Muscle of arm (tissue), 12 donors: Measurements from ENCODE around the gene TBC1D17. TPM values are rescaled to one million over a fixed set of nuclear protein-coding genes. Genes with fewer than 3 reads are reported as not detected.
A peak's percentile ranks its signal among the peaks of the same experiment; 100 is the strongest.

ENCODE experiments used
- DNase-seq: peaks from one replicate; pipeline ENCODE4 v3.0.0-alpha.2; 2013
- polyA plus RNA-seq, 12 donors: library from polyadenylated mRNA; unstranded; fragments of 120-200 nt; gene quantifications; one replicate each; pipeline ENCODE4 v1.2.1, GENCODE V29; 2013; ENCODE audit not compliant: insufficient read length in 12 of 12

Gene TBC1D17
- polyA plus RNA-seq, 12 donors = 25.8 to 44.9 (median 32.5) TPM; not detected in 1

DNA sequence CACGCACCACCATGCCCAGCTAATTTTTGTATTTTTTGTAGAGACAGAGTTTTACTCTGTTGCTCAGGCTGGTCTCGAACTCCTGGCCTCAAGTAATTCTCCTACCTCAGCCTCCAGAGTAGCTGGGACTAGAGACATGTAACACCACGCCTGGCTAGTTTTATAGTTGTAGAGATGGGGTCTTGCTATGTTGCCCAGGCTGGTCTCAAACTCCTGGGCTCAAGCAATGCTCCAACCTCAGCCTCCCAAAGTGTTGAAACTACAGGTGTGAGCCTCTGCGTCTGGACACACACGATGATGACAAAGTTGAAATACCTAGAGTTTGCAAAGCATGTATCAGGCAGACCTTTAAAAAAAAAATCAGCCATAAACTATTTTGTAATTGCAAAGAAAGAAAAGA lies 31.1 kb upstream of the TBC1D17 start:
- DNase-seq = no peak

DNA sequence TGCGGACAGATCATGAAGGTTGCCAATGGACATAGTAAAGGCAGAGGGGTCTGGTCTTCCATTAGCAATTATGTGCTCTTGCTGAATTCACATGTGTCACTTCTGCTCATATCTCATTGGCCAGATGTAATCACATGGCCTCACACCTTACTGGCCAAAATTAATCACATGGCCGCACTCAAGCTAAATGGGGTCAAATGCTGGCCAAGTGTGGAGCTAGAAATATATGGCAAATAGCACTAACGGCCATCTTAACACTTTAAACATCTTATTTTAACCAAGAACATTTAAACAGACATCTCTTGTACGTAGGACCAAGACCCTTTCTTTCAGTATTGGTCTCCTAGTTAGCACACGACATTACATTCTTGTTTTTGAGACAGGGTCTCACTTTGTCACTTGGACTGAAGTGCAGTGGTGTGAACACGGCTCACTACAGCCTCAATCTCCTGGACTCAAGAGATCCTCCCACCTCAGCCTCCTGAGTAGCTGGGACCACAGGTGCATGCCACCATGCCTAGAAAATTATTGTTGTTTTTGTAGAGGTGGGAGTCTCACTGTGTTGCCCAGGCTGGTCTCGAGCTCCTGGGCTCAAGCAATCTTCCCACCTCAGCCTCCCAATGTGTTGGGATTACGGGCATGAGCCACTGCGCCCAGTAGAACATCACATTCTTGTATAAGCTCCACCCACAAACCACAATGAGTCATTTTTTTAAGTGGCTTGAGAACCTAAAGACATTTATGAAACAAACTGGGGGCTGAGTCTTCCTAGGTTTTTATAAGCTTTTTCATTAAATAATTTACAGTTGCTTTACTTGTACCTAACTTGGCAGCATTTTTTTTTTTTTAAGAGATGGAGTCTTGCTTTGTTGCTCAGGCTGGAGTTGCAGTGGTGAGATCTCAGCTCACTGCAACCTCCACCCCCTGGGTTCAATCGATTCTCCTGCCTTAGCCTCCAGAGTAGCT lies 29.5 kb upstream of the TBC1D17 start:
- no peak for DNase-seq

DNA sequence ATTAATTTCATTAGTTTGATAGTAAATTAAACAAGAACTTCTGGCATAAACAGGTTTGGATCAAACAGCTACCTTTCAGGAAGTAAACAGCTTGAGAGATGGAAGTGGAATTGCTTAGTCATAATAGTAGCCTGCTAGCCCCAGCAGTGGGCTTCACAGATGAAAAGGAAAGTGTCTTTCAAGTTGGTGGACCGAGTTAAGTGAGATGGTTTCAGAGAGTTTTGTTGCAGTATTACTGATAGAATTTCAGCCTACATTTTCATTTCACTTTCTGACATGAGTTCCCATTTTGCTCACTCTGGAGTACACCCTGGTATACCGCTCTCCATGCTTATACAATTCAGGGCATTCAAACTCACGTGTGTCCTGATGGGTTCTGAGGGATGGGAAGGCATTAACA lies 28.6 kb upstream of the TBC1D17 start:
- no peak for DNase-seq

DNA sequence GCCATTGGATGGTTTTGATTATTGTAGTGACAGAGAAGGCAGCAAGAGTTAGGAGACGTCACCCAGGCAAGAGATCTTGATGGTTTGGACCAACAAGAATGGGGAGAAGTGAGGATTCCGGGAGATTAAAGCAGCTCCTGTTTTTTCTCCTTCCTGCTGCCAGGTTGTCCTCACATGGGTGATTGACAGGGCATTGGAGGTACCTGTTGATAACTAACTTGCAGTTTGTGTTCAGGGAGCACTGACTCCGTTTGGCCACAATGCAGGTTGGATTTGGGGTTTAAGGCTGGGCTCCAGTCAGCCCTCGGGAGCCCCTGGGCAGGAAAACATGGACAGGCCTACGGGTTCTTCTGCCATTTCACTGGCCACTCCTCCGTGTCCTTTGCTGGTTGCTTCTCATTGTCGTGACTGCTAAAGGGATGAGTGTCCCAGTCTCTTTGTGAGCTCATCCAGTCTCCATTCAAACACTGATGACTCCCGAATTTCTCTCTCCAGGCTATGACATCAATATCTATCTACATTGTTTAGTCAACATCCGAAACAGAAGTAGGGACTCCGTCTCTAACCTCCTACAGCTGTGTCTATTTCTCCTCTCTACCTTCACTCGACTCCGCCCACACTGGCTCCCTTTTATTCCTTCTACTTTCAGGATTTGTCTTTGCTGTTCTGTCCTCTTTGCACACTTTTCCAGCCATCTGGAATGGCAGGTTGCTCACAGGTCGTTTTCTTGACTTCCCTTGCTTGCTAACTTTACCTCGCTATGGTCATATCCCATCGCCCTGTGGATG lies 27.9 kb upstream of the TBC1D17 start:
- no peak for DNase-seq

DNA sequence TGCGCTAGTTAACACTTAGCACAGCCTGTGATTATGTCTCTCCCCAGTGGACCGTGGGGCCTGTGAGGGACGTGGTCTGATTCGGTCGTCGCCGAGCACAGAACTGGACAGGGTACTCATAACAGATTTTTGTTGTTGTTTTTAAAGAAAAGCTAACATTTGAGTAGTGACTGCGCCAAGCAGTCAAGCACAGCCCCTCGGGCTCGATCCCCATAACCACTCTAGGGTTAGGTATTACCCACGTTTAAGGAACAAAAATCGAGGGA lies 27.3 kb upstream of the TBC1D17 start:
- no peak for DNase-seq

DNA sequence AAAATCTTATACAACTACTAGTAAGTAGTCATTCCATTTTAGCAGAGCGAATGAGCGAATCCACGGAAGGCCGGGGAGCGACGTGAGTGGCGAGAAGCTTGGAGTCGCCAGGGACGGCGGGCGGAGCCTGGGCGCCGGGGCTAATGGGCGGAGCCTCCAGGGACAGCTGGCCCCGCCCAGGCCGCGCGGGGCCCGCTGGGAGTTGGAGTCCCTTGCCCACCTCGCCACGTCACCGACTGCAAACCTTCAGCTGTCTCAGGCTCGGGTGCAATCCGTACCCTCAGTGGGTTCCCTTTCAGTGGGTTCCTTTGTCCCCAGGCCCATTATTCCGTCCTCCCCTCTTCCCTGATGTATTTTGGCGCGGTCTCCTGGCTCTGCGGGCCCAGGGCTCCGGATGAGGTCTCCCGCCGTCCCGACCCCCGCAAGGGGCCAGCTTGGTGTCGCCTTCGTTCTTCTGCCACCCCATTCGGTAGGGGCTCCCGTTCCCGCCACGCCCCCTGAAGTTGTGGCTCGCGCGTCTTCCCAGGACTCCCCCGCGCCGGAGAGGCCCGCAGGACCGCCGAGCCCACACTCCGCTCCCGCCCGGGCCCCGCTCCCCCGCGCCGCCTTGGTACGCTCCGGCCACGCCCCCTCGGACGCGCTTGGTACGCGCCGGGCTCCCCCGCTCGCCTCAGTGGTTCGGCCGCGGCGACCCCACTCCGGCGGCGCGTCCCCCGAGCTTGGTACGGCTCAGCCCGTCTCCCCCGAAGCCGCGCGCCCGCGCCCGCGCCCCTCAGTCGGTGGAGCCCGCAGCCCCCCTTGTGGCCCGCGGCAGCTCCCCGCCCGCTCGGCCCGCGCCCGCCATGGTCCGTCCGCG lies 26.8 kb upstream of the TBC1D17 start, which contains the start of gene PTOV1:
PTOV1 (plus strand) TSS at position 673 of the 856 bp plus-strand sequence.
- peak; percentile 91 for DNase-seq

DNA sequence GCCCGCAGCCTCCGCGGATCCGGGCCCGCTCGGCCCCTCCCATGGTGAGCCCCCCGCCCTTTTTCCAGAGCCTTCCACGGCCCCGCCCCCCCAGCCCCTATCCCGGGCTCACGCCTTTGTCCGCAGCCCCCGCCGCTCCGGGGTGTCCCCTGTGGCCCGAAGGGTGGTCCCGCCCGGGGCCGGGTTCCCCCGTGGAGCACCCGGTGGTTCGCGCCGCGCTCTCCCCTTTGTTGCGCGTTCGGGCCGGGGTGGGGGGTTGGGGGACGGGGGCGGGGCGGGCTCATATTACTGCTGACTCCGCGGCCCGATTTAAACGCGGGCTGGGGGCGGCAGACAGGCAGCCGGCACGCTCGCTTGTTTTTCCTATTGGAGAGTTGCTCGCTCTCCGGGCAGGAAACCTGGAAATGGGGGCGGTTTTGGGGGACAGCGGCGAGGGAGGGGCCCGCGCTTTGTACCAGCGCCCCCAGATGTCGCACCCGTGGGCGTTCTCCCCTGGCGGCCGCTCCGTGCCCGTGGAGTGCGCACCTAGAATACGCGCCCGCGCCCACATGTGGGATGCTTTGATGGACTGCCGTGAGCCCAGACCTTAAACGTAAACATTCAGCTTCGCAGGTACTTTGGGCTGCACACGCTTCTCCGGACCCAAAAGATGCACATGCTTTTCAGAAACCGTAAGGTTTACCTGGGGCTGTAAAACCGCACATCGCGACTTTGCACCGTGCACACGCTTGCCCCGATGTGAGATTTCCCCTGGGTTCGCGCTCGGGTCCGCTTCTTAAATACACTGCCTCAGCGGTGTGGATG lies 25.8 kb upstream of the TBC1D17 start:
- peak; percentile 43 for DNase-seq

DNA sequence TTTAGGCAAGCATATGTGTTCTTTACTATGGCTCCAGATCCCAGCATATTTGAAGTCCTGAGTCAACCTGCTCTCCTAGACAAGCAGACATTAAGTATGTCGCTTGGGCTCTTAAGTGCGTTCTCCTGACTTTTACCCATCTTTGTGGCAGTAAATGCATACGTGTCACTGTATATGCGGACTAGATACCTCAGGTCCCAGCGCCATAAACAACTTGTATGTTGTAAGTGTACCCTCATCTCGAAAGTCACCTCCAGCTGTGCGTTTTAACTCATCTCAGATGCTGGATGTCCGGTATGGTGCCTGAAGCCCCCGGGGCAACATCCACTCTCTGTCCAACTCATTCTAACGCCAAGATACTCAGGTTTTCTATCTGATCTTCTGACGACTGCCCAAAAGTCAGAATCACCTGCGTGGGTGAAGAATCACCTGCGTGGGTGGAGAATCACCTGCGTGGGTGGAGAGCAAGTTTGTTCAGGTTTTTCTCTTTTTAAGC lies 24.8 kb upstream of the TBC1D17 start:
- no peak for DNase-seq

DNA sequence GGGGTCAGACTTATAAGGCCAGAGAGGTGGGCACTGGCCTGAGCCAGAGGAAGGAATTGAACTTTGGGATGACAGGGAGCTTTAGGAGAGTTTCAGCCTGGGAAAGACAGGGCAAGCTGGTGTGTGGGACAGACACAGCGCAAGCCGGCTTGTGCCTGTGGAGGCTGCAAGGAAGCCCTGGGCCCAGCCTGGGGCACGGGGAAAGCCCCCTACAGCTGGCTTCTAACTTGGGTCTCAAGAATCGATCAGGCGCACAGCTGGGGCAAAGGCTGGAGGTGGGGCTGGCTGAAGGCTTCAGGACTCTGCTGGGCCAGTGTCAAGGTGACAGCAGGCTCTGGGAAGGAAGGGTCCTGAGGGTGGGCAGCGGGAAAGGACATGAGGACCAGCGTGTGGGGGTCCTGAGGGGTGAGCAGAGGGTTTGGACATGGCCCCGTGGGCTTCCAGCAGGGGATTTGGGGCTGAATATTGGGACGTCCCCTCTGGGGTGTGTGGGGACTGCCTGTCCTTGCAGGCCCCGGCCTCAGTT lies 23.6 kb upstream of the TBC1D17 start:
- DNase-seq = no peak

DNA sequence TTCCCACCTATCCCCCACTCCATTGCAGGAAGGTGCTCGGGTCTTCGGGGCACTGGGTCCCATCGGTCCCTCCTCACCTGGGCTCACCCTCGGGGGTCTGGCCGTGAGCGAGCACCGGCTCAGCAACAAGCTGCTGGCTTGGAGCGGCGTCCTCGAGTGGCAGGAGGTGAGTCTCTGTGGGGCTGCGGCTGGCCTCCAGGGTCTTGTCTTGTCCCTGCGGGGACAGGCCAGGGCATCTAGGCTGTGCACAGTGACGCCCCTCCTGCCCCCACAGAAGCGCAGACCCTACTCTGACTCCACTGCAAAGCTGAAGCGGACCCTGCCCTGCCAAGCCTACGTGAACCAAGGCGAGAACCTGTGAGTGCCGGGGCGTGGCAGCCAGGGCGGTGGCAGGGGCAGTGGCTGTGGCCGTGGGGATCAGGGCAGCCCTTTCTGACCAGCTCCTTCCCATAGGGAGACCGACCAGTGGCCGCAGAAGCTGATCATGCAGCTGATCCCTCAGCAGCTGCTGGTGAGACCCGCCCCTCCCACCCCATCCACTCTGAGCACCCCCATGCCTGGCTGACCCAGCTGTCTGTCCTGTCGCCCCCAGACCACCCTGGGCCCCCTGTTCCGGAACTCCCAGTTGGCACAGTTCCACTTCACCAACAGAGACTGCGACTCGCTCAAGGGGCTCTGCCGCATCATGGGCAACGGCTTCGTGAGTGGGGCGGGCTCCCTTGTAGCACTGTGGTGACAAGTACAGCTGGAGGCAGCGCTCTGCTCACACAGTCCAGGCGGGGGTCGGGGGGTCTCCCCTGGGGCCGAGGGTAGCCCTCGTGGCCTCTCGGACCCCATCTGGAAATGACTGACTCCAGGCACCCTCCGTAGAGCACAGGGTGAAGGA lies 22.9 kb upstream of the TBC1D17 start:
- no peak for DNase-seq

DNA sequence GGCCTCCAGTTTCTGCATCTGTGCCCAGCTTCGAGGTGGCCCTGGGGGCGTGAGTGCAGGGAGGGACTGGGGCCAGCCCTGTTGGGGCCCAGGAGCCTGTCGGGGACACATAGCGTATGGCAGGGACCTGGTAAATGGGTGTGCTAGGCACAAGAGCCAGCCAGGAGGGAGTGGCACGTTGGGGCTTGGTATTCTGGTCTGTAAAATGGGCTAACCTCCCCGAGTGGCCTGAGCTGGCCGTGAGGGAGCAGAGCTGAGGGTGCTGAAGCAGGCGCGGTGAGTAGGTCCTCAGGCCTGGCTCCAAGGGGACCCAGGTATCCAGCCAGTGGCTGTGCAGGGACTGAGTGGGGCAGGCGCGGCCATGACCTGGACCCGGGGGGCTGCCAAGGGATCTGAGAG lies 22.2 kb upstream of the TBC1D17 start:
- no peak for DNase-seq

DNA sequence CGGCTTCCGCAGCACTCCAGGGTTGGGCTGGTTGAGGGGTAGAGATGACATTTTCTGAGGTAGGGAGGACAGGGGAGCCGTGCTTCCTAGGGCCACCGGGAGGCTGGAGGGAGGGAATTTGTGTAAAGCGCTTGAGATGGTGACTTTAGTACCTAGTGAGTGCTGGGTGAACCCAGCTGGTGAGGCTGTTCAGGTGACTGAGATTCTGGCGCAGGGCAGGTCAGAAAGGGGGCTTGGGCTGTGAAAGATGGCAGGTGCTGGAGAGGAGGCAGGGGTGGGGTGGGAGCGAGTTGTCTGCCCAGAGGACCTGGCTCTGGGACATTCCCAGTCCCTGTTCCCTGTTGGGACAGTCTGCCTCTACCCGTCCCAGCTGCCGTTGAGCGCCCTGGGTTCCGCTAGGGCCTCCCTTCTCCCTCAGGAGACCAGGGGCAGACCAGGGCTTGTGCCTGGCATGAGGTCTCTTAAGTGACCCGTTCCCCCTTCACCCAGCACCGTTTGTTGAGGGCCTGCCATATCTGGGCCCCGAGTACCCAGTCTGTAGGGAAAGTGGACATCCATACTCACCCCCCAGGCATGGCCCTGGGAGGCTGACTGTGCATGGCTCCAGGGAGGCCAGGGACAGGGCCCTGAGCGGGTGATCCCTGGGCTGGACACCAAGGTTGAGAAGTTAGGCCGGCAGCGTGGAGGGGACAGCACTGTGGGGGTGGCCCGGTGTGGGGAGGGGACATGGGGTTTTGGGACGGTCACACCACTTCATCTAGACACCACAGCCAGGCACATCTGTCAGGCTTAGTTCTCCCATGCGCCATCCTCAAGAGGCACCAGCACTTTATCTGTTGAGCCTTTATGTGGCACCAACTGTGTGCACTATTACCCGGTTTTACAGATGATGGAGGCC lies 21.6 kb upstream of the TBC1D17 start:
- no peak for DNase-seq

DNA sequence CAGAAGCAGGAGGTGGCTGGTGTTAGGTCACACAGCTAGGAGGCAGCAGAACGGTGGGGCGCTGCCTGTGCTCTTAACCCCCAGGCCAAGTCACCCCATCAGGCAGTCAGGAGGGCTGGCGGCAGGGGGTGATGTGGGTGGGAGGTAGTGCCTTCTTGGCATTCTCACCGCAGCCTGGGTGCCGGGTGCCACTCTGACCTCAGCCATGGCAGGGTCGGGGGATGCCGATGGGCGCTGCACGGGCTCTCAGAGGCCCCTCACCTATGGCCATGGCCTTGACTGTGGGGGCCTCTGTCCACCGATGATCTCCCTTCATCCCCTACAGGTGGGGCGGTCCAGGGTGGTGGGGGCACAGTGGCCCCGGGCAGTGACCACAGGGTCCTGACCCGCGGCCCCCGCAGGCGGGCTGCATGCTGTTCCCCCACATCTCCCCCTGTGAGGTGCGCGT lies 20.9 kb upstream of the TBC1D17 start:
- DNase-seq = no peak

DNA sequence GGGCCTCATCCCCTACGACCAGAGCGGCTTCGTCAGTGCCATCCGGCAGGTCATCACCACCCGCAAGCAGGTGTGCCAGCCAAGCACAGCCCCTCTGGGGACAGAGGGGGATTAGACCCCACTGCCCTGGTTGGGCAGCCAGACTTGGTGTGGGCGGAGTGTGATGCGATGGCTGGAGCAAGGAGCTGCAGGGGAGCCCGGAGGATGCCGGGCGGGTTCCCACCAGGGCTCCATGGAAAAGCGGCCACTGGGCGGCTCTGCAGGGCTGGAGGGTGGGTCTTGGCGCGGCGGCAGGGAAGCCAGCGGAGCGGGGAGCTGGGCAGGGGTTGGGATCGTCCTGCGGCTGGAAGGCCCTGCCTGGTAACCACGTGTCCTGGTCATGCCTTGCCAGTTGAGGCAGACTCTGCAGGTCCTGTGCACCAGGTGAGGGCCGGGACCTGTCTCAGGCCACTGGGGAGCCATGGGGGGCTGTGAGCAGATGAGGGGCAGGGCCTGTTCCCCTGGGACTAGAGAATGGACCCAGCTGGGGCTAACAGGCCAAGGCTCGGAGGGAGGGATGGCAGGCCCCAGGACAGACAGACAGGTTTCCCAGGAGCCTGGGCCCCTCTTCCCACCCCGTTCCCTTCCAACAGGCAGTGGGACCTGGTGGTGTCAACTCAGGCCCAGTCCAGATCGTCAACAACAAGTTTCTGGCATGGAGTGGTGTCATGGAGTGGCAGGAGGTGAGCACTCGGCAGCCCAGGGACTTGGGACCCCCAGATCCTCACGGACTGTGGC lies 20.3 kb upstream of the TBC1D17 start:
- DNase-seq = no peak

DNA sequence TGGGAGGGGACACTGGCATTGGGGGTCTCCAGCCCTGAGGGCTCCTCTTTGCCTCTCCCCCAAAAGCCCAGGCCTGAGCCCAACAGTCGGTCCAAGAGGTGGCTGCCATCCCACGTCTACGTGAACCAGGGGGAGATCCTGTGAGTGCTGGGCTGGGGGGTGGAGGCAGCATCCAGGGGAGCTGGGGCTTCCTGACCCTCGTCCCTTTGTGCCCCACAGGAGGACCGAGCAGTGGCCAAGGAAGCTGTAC lies 19.7 kb upstream of the TBC1D17 start:
- no peak for DNase-seq

DNA sequence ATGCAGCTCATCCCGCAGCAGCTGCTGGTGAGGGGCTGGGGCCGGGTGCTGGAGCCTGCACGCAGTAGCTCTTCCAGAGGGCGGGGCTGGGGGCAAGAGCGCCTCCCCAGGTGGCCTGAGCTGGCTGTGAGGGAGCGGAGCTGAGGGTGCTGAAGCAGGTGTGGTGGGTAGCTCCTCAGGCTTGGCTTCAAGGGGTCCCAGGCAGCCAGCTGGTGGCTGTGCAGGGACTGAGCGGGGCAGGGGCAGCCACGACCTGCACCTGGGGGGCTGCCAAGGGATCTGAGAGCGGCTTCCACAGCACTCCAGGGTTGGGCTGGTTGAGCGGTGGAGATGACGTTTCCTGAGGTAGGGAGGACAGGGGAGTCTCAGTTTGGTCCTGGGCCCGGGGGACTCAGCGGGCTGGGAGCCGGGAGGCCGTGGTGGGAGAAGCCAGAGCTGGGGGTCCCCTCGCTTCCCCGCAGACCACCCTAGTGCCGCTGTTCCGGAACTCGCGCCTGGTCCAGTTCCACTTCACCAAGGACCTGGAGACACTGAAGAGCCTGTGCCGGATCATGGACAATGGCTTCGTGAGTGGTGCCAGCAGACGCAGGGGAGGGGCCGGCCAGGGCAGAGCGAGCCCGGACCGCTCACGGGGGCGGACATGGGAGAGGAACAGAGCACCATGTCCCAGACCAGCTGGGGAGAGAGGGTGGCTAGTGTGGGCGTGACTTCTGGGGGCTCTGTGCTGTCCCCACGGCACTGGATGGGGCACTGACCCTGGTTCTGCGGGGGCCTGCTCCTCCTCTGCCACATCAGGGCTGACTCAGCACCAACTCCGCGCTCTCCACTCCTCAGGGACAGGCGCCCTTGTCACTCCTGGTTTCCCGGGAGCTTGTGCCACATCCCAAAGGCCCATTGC lies 19.2 kb upstream of the TBC1D17 start:
- no peak for DNase-seq
